IMR-90 (cell line): ENCODE data around the gene ENOX2. TPM values are rescaled to one million over a fixed set of nuclear protein-coding genes. Genes with fewer than 3 reads are reported as not detected.

Source experiments
- ATAC-seq: fragments of 200-7000 bp; cut with Tn5 transposase; 2 replicates; pipeline ENCODE4 v1.9.1; 2020; ENCODE audit warnings: low read depth, mild to moderate bottlenecking, moderate library complexity
- BruUV-seq: library from RNA; stranded (reverse); fragments of 400-500 nt; replicated peaks from 2 replicates; lab custom pipeline; 2021; lab: Mats Ljungman, UMichigan
- CTCF ChIA-PET: fragments of 300-600 bp; formaldehyde crosslinking; extraction: SDS; loops from one replicate; lab custom pipeline; 2021; ENCODE audit warnings: antibody characterized with exemption; lab: Yijun Ruan, JAX
- POLR2A ChIA-PET: fragments of 300-600 bp; sonication (Branson Sonifier 250); formaldehyde crosslinking; loops from one replicate; lab custom pipeline; 2022; ENCODE audit warnings: antibody characterized with exemption; ENCODE audit not compliant: unreplicated experiment; lab: Charles Lee
- DNase-seq: peaks from one replicate; pipeline ENCODE4 v3.0.0; 2013
- H2AFZ ChIP-seq: replicated peaks from 2 replicates; pipeline ENCODE3; 2013; ENCODE audit warnings: low read length, mild to moderate bottlenecking; ENCODE audit not compliant: poor library complexity
- H2AK5ac ChIP-seq: 2 replicates; pipeline ENCODE4 v1.6.1; 2013; ENCODE audit warnings: low read depth, low read length, inconsistent platforms
- H2AK9ac ChIP-seq: replicated peaks from 2 replicates; pipeline ENCODE3; 2013; ENCODE audit warnings: mild to moderate bottlenecking, low read depth, low read length, moderate library complexity; ENCODE audit not compliant: poor library complexity
- H2BK120ac ChIP-seq: 2 replicates; pipeline ENCODE4 v1.6.1; 2013; ENCODE audit warnings: low read depth, low read length, inconsistent platforms
- H2BK15ac ChIP-seq: 3 replicates; pipeline ENCODE4 v1.6.1; 2013; ENCODE audit warnings: low read depth, low read length, inconsistent platforms
- H2BK20ac ChIP-seq: 2 replicates; pipeline ENCODE4 v1.6.1; 2013; ENCODE audit warnings: low read depth, mild to moderate bottlenecking, inconsistent platforms, low read length, moderate library complexity
- H2BK5ac ChIP-seq: 2 replicates; pipeline ENCODE4 v1.6.1; 2013; ENCODE audit warnings: mild to moderate bottlenecking, low read depth, low read length, inconsistent platforms; ENCODE audit not compliant: poor library complexity, severe bottlenecking
- H3K14ac ChIP-seq: replicated peaks from 2 replicates; pipeline ENCODE4 v1.6.1; 2013; ENCODE audit warnings: low read depth, low read length, inconsistent platforms
- H3K18ac ChIP-seq: 2 replicates; pipeline ENCODE4 v1.6.1; 2013; ENCODE audit warnings: low read depth, low read length, control low read depth
- H3K23ac ChIP-seq: 2 replicates; pipeline ENCODE4 v1.6.1; 2013; ENCODE audit warnings: low read depth, low read length, inconsistent platforms
- H3K27ac ChIP-seq: 2 replicates; pipeline ENCODE4 v1.5.1; 2013; ENCODE audit warnings: mild to moderate bottlenecking, control low read depth, low read length; ENCODE audit not compliant: insufficient read depth
- H3K27me3 ChIP-seq: 2 replicates; pipeline ENCODE4 v1.6.1; 2013; ENCODE audit warnings: low read length; ENCODE audit not compliant: control insufficient read depth, insufficient read depth
- H3K36me3 ChIP-seq: 2 replicates; pipeline ENCODE4 v1.6.1; 2013; ENCODE audit warnings: low read length, mixed read lengths; ENCODE audit not compliant: control insufficient read depth, insufficient read depth
- H3K4ac ChIP-seq: 2 replicates; pipeline ENCODE4 v1.6.1; 2013; ENCODE audit warnings: low read depth, low read length, inconsistent platforms
- H3K4me1 ChIP-seq: 2 replicates; pipeline ENCODE4 v1.6.1; 2013; ENCODE audit warnings: low read length, mixed read lengths; ENCODE audit not compliant: control insufficient read depth, insufficient read depth
- H3K4me2 ChIP-seq: 2 replicates; pipeline ENCODE4 v1.6.1; 2013; ENCODE audit warnings: low read depth, mild to moderate bottlenecking, control low read depth, low read length, moderate library complexity
- H3K4me3 ChIP-seq: 2 replicates; pipeline ENCODE4 v1.5.1; 2013; ENCODE audit warnings: low read depth, mild to moderate bottlenecking, control low read depth, low read length, moderate library complexity; ENCODE audit not compliant: insufficient read depth
- H3K56ac ChIP-seq: 2 replicates; pipeline ENCODE4 v1.6.1; 2013; ENCODE audit warnings: low read length, inconsistent platforms; ENCODE audit not compliant: insufficient read depth; ENCODE audit errors: extremely low read depth
- H3K79me1 ChIP-seq, 2 experiments: 2 replicates each; pipeline ENCODE4 v1.6.1; 2013; ENCODE audit warnings: low read length in 2 of 2, inconsistent platforms in 1 of 2, low read depth in 1 of 2
- H3K9ac ChIP-seq: 2 replicates; pipeline ENCODE4 v1.6.1; 2013; ENCODE audit warnings: low read depth, low read length, control low read depth
- H3K9me1 ChIP-seq: 2 replicates; pipeline ENCODE4 v1.6.1; 2013; ENCODE audit warnings: low read length, inconsistent platforms; ENCODE audit not compliant: insufficient read depth
- H3K9me3 ChIP-seq: 2 replicates; pipeline ENCODE4 v1.6.1; 2013; ENCODE audit warnings: low read length; ENCODE audit not compliant: control insufficient read depth, insufficient read depth
- H4K20me1 ChIP-seq: 2 replicates; pipeline ENCODE4 v1.6.1; 2013; ENCODE audit warnings: low read length, inconsistent platforms; ENCODE audit not compliant: insufficient read depth
- H4K5ac ChIP-seq: 2 replicates; pipeline ENCODE4 v1.6.1; 2013; ENCODE audit warnings: mild to moderate bottlenecking, low read depth, low read length, control low read depth
- H4K8ac ChIP-seq, 2 experiments: 2 replicates each; pipeline ENCODE4 v1.6.1; 2013; ENCODE audit warnings: low read depth in 2 of 2, low read length in 2 of 2, control low read depth in 1 of 2, inconsistent platforms in 1 of 2
- H4K91ac ChIP-seq: 2 replicates; pipeline ENCODE4 v1.6.1; 2013; ENCODE audit warnings: low read depth, low read length, inconsistent platforms; ENCODE audit not compliant: insufficient read depth
- BHLHE40 ChIP-seq: fragments of 150-350 bp; IDR thresholded peaks from 2 replicates; pipeline ENCODE4 v1.6.1; 2016; ENCODE audit warnings: mild to moderate bottlenecking, low read depth, low read length
- CEBPB ChIP-seq: IDR thresholded peaks from 2 replicates; pipeline ENCODE4 v1.6.1; 2012; ENCODE audit warnings: low read depth, low read length, improper control_type of control experiment
- CTCF ChIP-seq: conservative IDR thresholded peaks from 2 replicates; pipeline ENCODE4 v1.5.1; 2012; ENCODE audit warnings: mild to moderate bottlenecking, low read depth, low read length, improper control_type of control experiment
- ELK1 ChIP-seq: fragments of 150-350 bp; IDR thresholded peaks from 2 replicates; pipeline ENCODE4 v1.6.1; 2016; ENCODE audit warnings: low read depth, mild to moderate bottlenecking, low read length, moderate library complexity, borderline replicate concordance
- FOS ChIP-seq: fragments of 150-350 bp; IDR thresholded peaks from 2 replicates; pipeline ENCODE4 v1.6.1; 2016; ENCODE audit warnings: low read depth, low read length
- MAFK ChIP-seq: IDR thresholded peaks from 2 replicates; pipeline ENCODE4 v1.6.1; 2012; ENCODE audit warnings: low read depth, low read length, improper control_type of control experiment
- MAZ ChIP-seq: IDR thresholded peaks from 2 replicates; pipeline ENCODE4 v1.6.1; 2012; ENCODE audit warnings: low read depth, mild to moderate bottlenecking, low read length, improper control_type of control experiment, moderate library complexity, borderline replicate concordance
- MXI1 ChIP-seq: IDR thresholded peaks from 2 replicates; pipeline ENCODE4 v1.6.1; 2012; ENCODE audit warnings: low read depth, mild to moderate bottlenecking, low read length, moderate library complexity, borderline replicate concordance
- NFE2L2 ChIP-seq: fragments of 150-350 bp; IDR thresholded peaks from 2 replicates; pipeline ENCODE4 v1.6.1; 2016; ENCODE audit warnings: low read depth, mild to moderate bottlenecking, low read length
- POLR2A ChIP-seq: IDR thresholded peaks from 2 replicates; pipeline ENCODE4 v1.6.1; 2012; ENCODE audit warnings: mild to moderate bottlenecking, low read depth, low read length
- RAD21 ChIP-seq: IDR thresholded peaks from 2 replicates; pipeline ENCODE4 v1.6.1; 2012; ENCODE audit warnings: low read length, improper control_type of control experiment
- RCOR1 ChIP-seq: IDR thresholded peaks from 2 replicates; pipeline ENCODE4 v1.6.1; 2012; ENCODE audit warnings: mild to moderate bottlenecking, low read length, improper control_type of control experiment; ENCODE audit not compliant: insufficient replicate concordance
- RFX5 ChIP-seq: IDR thresholded peaks from 2 replicates; pipeline ENCODE4 v1.8.0; 2012; ENCODE audit warnings: low read depth, mild to moderate bottlenecking, low read length, moderate library complexity
- SMC3 ChIP-seq: fragments of 150-350 bp; IDR thresholded peaks from 2 replicates; pipeline ENCODE4 v1.6.1; 2016; ENCODE audit warnings: low read depth, mild to moderate bottlenecking, antibody characterized with exemption, low read length, moderate library complexity
- USF2 ChIP-seq: fragments of 150-350 bp; IDR thresholded peaks from 2 replicates; pipeline ENCODE4 v1.6.1; 2017; ENCODE audit warnings: mild to moderate bottlenecking, antibody characterized with exemption, low read length, low read depth
- WGBS, 2 experiments: methylation state at CpG; one replicate each; pipeline versions ENCODE4 v1.1.5 to v1.1.7; 2013; ENCODE audit warnings: missing lambda C conversion rate in 2 of 2; ENCODE audit not compliant: insufficient read length in 1 of 2; ENCODE audit errors: extremely low coverage in 2 of 2; 5-methylcytosine and 5-hydroxymethylcytosine counted together
- dilution Hi-C: fragments of 300-500 bp; cut with HindIII; formaldehyde crosslinking; loops from one replicate; pipeline ENCODE4 v1.14.3; 2018; ENCODE audit warnings: low sequenced_read_pairs; ENCODE audit not compliant: unreplicated experiment
- in situ Hi-C: fragments of 300-500 bp; cut with MboI; formaldehyde crosslinking; loops from 3 replicates; pipeline ENCODE4 v1.14.3; 2019; ENCODE audit warnings: low sequenced_read_pairs, inconsistent platforms, mixed read lengths
- intact Hi-C: fragments of 100-400 bp; cut with micrococcal nuclease; formaldehyde crosslinking; loops from 2 replicates; pipeline ENCODE4 v1.10.0; 2022
- polyA plus RNA-seq, 3 experiments: library from polyadenylated mRNA; depleted of rRNA; stranded (reverse); fragments of >200 nt; gene quantifications; 2 replicates each; pipeline ENCODE4 v1.2.3, GENCODE V29; 2012; ENCODE audit warnings: low replicate concordance in 1 of 3
- total RNA-seq: library from RNA; depleted of rRNA; stranded (reverse); fragments of >200 nt; gene quantifications from 2 replicates; pipeline ENCODE4 v1.2.3, GENCODE V29; 2012

The ENOX2 gene
- total and polyA plus RNA-seq, 2 of the 4 experiments (the other 2 are of a cell fraction): 6.3 to 11.8 TPM

- Histone ChIP-seq H4K91ac (no peak overlapping the region), H2AK9ac (no peak overlapping the region), H3K4me3 (no peak overlapping the region), H4K20me1 (no peaks in the 10 kb centered on the region), H2AFZ (no peak overlapping the region), H3K9me3 (no peaks in the 10 kb centered on the region), H3K18ac (no peak overlapping the region), H3K36me3 (no peaks in the 10 kb centered on the region), H3K14ac (no peak overlapping the region), H3K4ac (no peak overlapping the region), H2AK5ac (no peak overlapping the region), H4K8ac (no peak overlapping the region), H3K56ac (no peak overlapping the region), H3K79me1 (no peaks in the 10 kb centered on the region), H3K9me1 (no peaks in the 10 kb centered on the region), H3K27me3 (peaks cover 4% of the 10 kb centered on the region), H2BK5ac (no peak overlapping the region), H3K4me1 (no peaks in the 10 kb centered on the region), H3K27ac (no peak overlapping the region), H3K23ac (no peak overlapping the region), H3K9ac (no peak overlapping the region), H2BK20ac (no peak overlapping the region), H2BK15ac (no peak overlapping the region), H3K4me2 (no peak overlapping the region), H2BK120ac (no peak overlapping the region), H4K5ac (no peak overlapping the region)
- CTCF ChIA-PET: interaction anchor here (0.8 to 1.4 kb wide), 2 partner anchors 15 to 163 kb away, joined by 3 to 4 read pairs; no protein-coding TSS in a partner anchor
- intact Hi-C loops: no loop called here
- TF ChIP-seq RAD21: no peak
- TF ChIP-seq MAZ: no peak
- no peak for TF ChIP-seq RCOR1
- TF ChIP-seq MAFK: no peak
- TF ChIP-seq ELK1: no peak
- TF ChIP-seq POLR2A: no peak
- TF ChIP-seq USF2: no peak
- TF ChIP-seq RFX5: no peak
- TF ChIP-seq CTCF: no peak
- no peak for TF ChIP-seq BHLHE40
- TF ChIP-seq FOS: no peak
- no peak for TF ChIP-seq NFE2L2
- TF ChIP-seq CEBPB: no peak
- no peak for TF ChIP-seq MXI1
- no peak for TF ChIP-seq SMC3
- ATAC-seq (no peak), DNase-seq (no peak)
- BruUV-seq: no TSS peak
- POLR2A ChIA-PET: no interaction called here
- WGBS, 2 experiments: 95% methylated on average over 4 of the region's 5 CpGs; no CpG with 5 or more reads in 1 of the 2 experiments
- dilution Hi-C loops: no loop called here
- in situ Hi-C loops: no loop called here
These were observed 164.3 kb downstream of the ENOX2 start for GRCh38 chrX:130738638-130739195.
